Natural killer cell treated with Interleukin-12 subunit alpha and Interleukin-12 subunit beta and Interleukin-15 and Interleukin-18, amount 100 ng/mL, for 72 hours (primary cell): ENCODE results near the gene EIF5A. TPM values are rescaled to one million over a fixed set of nuclear protein-coding genes. Genes with fewer than 3 reads are reported as not detected.
"Not testable (repeated sequence)": the region's sequence is repeated elsewhere in the genome, so short reads cannot be mapped to it uniquely, and the experiment has no call there.

Experiments
- ATAC-seq, 2 donors: fragments of 150-1000 bp; cut with Tn5 transposase in 1 of 2; sonication (Bioruptor Pico), chemical (Tn5 transposase) in 1 of 2; 2 replicates each; pipeline ENCODE4 v1.10.0; 2021
- DNase-seq: peaks from one replicate; pipeline ENCODE4 v3.0.0; 2022; ENCODE audit warnings: low spot score
- H3K27ac Mint-ChIP-seq, 2 donors: 1 replicate in 1 of 2; 2 replicates in 1 of 2; pipeline ENCODE4 v1.8.0; 2022; ENCODE audit warnings: mixed read lengths in 2 of 2, mild to moderate bottlenecking in 1 of 2, moderate library complexity in 1 of 2
- H3K27me3 Mint-ChIP-seq, 2 donors: 1 replicate in 1 of 2; 2 replicates in 1 of 2; pipeline ENCODE4 v1.8.0; 2022; ENCODE audit warnings: mixed read lengths in 2 of 2
- H3K36me3 Mint-ChIP-seq: one replicate; pipeline ENCODE4 v1.8.0; 2022; ENCODE audit warnings: mixed read lengths
- H3K4me1 Mint-ChIP-seq, 2 donors: 1 replicate in 1 of 2; 2 replicates in 1 of 2; pipeline ENCODE4 v1.8.0; 2022; ENCODE audit warnings: low read depth in 2 of 2, mixed read lengths in 2 of 2, mild to moderate bottlenecking in 1 of 2
- H3K4me3 Mint-ChIP-seq: one replicate; pipeline ENCODE4 v1.8.0; 2022; ENCODE audit warnings: mixed read lengths
- H3K9me3 Mint-ChIP-seq: 2 replicates; pipeline ENCODE4 v1.8.0; 2022; ENCODE audit warnings: mixed read lengths
- total RNA-seq, 2 donors: library from RNA; stranded (reverse); gene quantifications; one replicate each; pipeline ENCODE4 v1.2.3, GENCODE V29; 2022

The EIF5A gene
- total RNA-seq, 2 donors from 2014 or later, result 953 to 1,345 TPM

DNA sequence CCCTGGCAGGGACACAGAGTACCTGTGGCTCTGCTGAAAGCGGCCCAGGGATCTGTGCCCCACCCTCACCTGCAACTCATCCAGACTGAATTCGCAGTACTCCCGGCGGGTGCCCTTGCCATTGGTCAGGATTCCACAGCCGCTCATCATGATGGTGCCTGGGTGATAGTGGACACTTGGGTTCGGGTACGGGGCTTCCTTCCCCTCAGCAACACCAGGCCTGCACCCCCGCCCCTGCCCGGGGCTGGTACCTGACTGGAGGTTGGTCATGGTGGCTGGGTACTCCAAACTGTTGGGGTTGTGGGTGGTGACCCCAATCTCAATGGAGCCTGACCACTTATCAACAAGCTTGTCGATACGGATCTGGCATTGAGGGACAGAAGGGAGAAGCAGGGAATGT lies 18.8 kb downstream of the EIF5A start:
- DNase-seq (no peak), ATAC-seq (no peak)
- Mint-ChIP-seq H3K27ac (no peak overlapping the region), H3K4me3 (no peak overlapping the region), H3K4me1 (peaks cover 23 to 25% of the 10 kb centered on the region in 2 donors), H3K27me3 (no peaks in the 10 kb centered on the region), H3K9me3 (no peaks in the 10 kb centered on the region), H3K36me3 (no peaks in the 10 kb centered on the region)

DNA sequence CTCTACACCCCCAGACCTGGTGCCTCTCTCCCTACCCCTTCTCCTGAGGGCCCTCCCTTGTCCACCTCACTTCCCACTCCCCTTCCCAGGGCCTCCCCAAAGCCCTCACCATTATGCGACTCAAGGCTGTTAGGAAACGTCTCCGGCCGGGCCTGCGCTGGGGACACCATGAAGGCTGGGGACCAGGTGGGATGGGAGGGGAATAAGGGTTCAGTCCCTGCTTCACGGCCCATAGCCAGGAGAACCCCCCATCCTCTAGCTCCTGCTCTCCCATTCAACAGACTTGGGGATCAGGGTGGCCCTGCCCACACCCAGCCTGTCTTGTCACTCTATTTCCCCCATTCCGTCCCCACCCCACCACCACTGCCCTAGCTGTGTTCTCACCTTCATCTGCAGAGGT lies 19.6 kb downstream of the EIF5A start:
- no peaks in the 10 kb centered on the region for H3K9me3 Mint-ChIP-seq
- no peaks in the 10 kb centered on the region for H3K36me3 Mint-ChIP-seq
- peaks cover 22 to 23% of the 10 kb centered on the region in 2 donors for H3K4me1 Mint-ChIP-seq
- H3K27me3 Mint-ChIP-seq, result no peaks in the 10 kb centered on the region
- ATAC-seq (no peak), DNase-seq (no peak)
- no peak overlapping the region for H3K27ac Mint-ChIP-seq
- no peak overlapping the region for H3K4me3 Mint-ChIP-seq

DNA sequence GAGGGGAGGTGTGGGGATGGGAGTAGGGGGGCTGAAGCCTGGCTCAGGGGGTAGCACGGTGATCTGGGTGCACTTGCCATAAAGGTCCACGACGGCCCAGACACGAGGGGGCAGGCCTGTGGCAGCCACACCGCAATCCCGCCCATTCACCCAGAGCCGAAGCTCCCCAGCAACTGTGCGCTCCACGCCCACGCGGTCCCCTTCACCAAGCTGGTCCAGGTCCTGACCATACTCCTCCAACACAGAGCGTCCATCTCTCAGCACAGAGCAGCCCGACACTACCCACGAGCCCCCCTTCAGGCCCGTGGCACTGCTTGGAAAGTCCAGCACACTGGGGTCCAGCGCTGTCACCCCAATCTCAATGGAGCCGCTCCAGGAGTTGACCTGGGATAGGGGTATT lies 20.1 kb downstream of the EIF5A start:
- no peaks in the 10 kb centered on the region for H3K9me3 Mint-ChIP-seq
- no peaks in the 10 kb centered on the region for H3K27me3 Mint-ChIP-seq
- peak overlapping the region; percentile 95 to 98 for H3K27ac Mint-ChIP-seq
- H3K4me3 Mint-ChIP-seq, result peak overlapping the region; percentile 96
- ATAC-seq (no peak), DNase-seq (no peak)
- no peaks in the 10 kb centered on the region for H3K36me3 Mint-ChIP-seq
- H3K4me1 Mint-ChIP-seq, result peaks cover 24 to 26% of the 10 kb centered on the region in 2 donors

DNA sequence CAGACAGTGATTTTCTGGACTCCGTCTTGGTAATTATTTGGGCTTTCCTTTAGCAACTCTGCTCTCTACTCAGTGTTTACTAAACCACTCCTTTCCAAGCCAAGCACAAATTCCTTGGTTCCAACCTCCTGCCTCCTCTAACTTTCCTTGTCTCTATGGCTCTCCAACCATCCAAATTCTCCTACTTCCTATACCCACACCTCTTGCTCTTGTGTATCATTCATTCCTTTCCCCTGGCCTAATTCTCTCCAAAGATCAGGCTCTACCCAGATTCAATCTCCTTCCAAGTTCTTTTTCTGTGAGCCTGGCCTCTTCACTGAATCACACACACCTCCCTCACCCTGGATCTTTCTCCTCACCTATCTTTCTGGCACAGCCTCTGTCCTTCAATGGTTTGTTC lies 20.6 kb downstream of the EIF5A start:
- no peak for ATAC-seq
- Mint-ChIP-seq H3K36me3 (no peaks in the 10 kb centered on the region), H3K27ac (peak overlapping the region; percentile 95 to 98), H3K27me3 (no peaks in the 10 kb centered on the region), H3K4me1 (peaks cover 27 to 29% of the 10 kb centered on the region in 2 donors), H3K9me3 (no peaks in the 10 kb centered on the region), H3K4me3 (peak overlapping the region; percentile 96)
- no peak for DNase-seq

DNA sequence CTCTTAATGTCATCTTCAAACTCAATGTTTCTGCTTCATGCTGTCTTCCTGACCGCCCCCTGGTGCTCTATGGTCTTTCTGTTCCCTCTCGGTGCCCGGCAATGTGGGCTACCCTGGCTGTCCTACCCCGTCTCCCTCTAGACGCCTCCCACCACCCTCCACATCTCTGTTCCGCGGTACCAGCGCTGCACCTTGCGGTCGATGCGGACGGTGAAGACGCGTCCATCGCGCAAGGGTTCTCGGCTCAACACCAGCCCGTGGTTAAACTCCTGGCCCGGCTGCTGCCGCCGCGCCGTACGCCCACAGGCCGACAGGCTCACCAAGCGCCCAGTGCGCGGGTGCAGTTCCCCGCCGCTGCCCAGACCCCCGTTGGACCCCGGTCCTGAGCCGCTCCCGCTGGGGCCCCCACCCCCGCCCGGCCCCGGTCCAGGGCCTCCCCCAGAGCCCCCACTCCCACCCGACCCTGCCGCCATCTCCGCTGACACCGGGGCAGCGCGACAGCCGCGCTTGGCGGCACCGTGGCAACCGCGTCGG lies 21.5 kb downstream of the EIF5A start, which contains the start of gene NEURL4:
Gene NEURL4, minus strand, starts transcription at position 496 of the 534 bp plus-strand sequence. Its CDS starts 23 bp downstream, at position 473.
- peaks cover 30 to 33% of the 10 kb centered on the region in 2 donors for H3K4me1 Mint-ChIP-seq
- no peaks in the 10 kb centered on the region for H3K27me3 Mint-ChIP-seq
- no peaks in the 10 kb centered on the region for H3K36me3 Mint-ChIP-seq
- peak within 1 kb of the TSS; percentile 96 for H3K4me3 Mint-ChIP-seq
- no peaks in the 10 kb centered on the region for H3K9me3 Mint-ChIP-seq
- DNase-seq (no peak), ATAC-seq (peak in 1 of 2 donors; percentile 28)
- peak within 1 kb of the TSS; percentile 95 to 98 for H3K27ac Mint-ChIP-seq

DNA sequence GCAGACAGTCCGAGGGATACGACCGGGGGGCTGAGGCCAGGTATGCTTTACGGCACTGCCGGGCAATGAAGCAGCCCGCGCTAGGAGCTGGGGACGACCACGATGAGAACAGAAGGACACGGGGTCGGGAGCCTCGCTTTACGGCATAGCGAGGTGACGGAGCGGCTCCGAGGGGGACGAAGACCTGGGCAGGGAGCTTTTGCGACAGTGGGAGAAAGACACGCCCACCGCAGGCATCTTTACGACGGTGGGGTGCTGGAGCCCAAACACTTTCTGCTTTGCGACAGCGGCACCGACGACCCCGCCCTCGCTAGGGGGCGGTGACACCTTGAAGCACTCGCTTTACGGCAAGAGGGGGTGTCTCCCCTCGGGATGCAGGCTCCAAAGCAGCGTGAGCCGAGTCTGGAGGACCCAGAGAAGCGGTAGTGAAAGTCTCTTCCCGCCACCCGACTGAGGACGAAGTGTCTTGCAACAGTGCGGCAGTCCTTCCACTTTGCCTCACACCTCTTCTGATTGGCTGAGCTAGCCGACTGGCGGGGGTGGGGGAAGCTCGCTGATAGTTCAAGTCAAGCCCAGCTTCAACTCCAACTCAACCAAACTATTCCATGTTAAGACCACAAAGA lies 22.1 kb downstream of the EIF5A start:
- H3K27ac Mint-ChIP-seq, result peak overlapping the region; percentile 95 to 98
- ATAC-seq (peak; percentile 83 to 84), DNase-seq (peak; percentile 99)
- H3K9me3 Mint-ChIP-seq, result no peaks in the 10 kb centered on the region
- peaks cover 30 to 33% of the 10 kb centered on the region in 2 donors for H3K4me1 Mint-ChIP-seq
- H3K4me3 Mint-ChIP-seq, result peak overlapping the region; percentile 96
- H3K27me3 Mint-ChIP-seq, result no peaks in the 10 kb centered on the region
- H3K36me3 Mint-ChIP-seq, result no peaks in the 10 kb centered on the region

DNA sequence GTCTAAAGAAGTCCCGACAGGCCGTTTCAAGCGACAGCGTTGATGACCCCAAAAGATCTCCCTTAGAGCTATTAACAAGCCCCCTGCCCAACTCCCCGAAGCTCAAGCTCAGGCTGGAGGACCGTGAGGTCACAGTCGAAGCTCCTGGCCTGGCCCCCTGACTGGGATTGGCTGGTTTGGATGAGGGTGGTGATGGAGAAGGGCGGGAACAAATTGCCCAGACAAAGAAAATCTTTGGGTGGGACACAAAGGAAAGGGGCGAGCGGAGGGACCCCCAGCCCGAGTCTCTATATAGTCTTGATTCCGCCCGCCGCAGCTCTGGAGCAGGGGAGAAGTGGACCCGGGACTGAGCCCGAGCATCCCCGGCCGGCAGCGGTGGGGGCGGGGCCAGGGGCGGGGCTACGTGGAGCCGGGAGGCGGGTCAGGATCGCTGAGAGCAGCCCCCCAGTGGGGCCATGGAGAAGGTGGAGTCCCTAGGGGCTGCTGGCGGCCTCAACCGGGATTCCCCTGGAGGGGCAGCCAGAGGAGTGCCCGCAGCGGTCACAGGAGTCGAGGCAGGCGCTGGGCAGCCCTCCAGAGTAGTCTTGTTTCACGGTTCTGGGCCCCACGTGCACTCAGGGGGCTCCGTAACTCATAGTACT lies 22.7 kb downstream of the EIF5A start:
- Mint-ChIP-seq H3K9me3 (no peaks in the 10 kb centered on the region), H3K36me3 (no peaks in the 10 kb centered on the region), H3K4me1 (peaks cover 31 to 33% of the 10 kb centered on the region in 2 donors), H3K27me3 (no peaks in the 10 kb centered on the region), H3K4me3 (peak overlapping the region; percentile 96), H3K27ac (peak overlapping the region; percentile 95 to 98)
- DNase-seq (peak; percentile 89), ATAC-seq (peak; percentile 75 to 81)

DNA sequence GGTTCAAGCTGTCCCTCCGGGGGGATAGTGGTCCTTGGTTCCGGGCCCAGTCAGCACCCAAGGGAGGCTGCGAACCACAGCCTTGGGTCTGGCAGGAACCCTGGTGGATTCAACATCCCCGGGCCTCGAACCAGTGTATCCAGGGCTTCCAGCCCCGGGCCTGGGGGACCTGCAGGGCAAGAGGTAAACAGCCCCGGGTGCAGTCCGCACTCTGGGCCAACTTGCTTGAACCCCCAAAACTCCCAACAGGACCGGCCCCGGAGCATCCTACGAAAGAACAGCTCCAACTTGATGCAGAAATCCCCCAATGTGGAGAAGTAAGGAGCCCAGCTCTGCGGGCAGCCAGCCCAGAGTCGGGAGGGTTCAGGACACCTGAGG lies 23.2 kb downstream of the EIF5A start:
- peak overlapping the region; percentile 95 to 98 for H3K27ac Mint-ChIP-seq
- no peaks in the 10 kb centered on the region for H3K27me3 Mint-ChIP-seq
- H3K4me3 Mint-ChIP-seq, result peak overlapping the region; percentile 96
- H3K4me1 Mint-ChIP-seq, result peaks cover 36 to 38% of the 10 kb centered on the region in 2 donors
- no peaks in the 10 kb centered on the region for H3K36me3 Mint-ChIP-seq
- no peak for ATAC-seq
- DNase-seq, result no peak
- H3K9me3 Mint-ChIP-seq, result no peaks in the 10 kb centered on the region

DNA sequence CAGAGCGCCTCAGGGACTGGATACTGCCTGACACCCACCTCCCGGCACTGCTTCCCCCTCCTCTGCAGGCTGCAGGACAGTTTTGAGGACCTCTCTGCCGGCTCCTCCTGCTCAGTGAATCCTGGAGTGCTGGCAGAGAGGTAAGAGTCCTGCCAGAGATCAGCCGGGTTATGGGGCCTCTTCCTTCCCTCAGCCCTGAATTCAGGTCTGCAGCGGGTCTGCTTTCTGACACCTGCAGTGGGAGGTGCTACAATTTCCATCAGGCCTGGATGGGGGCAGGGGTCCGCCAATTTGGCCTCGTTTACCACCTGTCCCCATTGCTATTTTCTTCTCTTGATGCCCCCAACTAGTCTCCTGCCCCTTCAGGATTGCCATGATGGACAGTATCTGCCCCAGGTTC lies 24.7 kb downstream of the EIF5A start:
- no peaks in the 10 kb centered on the region for H3K9me3 Mint-ChIP-seq
- no peaks in the 10 kb centered on the region for H3K27me3 Mint-ChIP-seq
- no peak for ATAC-seq
- H3K27ac Mint-ChIP-seq, result peak overlapping the region; percentile 42 to 59
- no peak for DNase-seq
- H3K4me3 Mint-ChIP-seq, result peak overlapping the region; percentile 31
- H3K36me3 Mint-ChIP-seq, result no peaks in the 10 kb centered on the region
- peaks cover 40 to 49% of the 10 kb centered on the region in 2 donors for H3K4me1 Mint-ChIP-seq

DNA sequence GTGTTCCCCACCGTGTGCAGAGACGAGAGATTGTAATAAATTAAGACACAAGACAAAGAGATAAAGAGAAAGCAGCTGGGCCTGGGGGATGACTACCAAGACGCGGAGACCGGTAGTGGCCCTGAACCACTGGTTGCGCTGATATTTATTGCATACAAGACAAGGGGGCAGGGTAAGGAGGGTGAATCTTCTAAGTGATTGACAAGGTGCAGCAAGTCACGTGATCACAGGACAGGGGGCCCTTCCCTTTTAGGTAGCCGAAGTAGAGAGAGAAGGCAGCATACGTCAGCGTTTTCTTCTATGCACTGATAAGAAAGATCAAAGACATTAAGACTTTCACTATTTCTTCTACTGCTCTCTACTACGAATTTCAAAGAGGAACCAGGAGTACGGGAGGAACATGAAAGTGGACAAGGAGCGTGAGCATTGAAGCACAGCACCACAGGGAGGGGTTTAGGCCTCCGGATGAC lies 25.2 kb downstream of the EIF5A start:
- H3K4me3 Mint-ChIP-seq, result peak overlapping the region; percentile 31
- H3K4me1 Mint-ChIP-seq, result peaks cover 44 to 54% of the 10 kb centered on the region in 2 donors
- not testable (repeated sequence) for H3K27me3 Mint-ChIP-seq

DNA sequence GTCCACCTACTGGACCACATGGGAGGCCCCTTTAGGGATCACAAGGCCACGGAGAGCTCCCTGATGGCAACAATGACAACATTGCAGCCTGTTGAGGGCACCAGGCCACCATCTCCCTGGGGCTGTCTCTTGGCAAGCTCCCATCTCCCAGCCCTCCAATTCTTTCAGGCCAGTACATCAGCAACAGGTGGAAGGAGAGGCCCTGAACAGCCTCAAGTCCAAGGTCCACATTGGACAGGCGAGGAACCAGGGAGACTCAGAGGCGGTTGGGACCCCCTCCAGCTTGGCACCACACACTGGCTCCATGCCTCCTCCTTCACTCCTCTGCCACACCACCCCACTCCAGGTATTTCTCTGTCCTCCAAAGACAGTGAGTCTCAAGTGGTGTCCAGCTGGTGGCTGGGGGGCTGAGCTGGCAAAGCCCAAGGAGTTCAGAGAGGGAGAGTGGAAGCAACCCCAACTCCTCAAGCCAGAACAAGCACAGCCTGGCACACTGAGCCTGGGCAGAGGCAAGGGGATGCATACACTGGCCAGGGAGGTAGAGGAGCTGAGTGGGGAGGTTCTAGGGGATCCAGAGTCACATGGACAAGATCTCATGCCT lies 27.6 kb downstream of the EIF5A start:
- ATAC-seq, result no peak
- Mint-ChIP-seq H3K4me1 (peaks cover 38 to 45% of the 10 kb centered on the region in 2 donors), H3K27ac (peak overlapping the region; percentile 89 to 93), H3K36me3 (peaks cover 7% of the 10 kb centered on the region), H3K4me3 (peak overlapping the region; percentile 97), H3K27me3 (no peaks in the 10 kb centered on the region), H3K9me3 (no peaks in the 10 kb centered on the region)
- DNase-seq, result no peak

More for the DNA sequence above, 25.2 kb downstream of the EIF5A start:
- ATAC-seq, DNase-seq, H3K36me3 Mint-ChIP-seq, H3K9me3 Mint-ChIP-seq: not testable (repeated sequence)
- H3K27ac Mint-ChIP-seq, result peak overlapping the region; percentile 42 to 59

DNA sequence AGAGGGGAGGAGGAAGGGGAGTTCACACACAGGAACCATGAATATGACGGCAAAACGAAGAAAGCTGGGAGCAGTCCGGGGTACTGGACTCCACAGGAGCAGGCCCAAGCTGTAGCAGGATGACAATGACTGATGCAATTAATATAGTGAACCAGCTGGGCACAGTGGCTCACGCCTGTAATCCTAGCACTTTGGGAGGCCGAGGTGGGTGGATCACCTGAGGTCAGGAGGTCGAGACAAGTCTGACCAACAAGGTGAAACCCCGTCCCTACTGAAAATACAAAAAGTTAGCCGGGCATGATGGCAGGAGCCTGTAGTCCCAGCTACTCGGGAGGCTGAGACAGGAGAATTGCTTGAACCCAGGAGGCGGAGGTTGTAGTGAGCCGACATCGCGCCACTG lies 28.3 kb downstream of the EIF5A start:
- peaks cover 39 to 45% of the 10 kb centered on the region in 2 donors for H3K4me1 Mint-ChIP-seq
- not testable (repeated sequence) for ATAC-seq, H3K9me3 Mint-ChIP-seq, DNase-seq, H3K36me3 Mint-ChIP-seq, H3K27me3 Mint-ChIP-seq
- peak overlapping the region; percentile 97 for H3K4me3 Mint-ChIP-seq
- H3K27ac Mint-ChIP-seq, result peak overlapping the region; percentile 89 to 93

DNA sequence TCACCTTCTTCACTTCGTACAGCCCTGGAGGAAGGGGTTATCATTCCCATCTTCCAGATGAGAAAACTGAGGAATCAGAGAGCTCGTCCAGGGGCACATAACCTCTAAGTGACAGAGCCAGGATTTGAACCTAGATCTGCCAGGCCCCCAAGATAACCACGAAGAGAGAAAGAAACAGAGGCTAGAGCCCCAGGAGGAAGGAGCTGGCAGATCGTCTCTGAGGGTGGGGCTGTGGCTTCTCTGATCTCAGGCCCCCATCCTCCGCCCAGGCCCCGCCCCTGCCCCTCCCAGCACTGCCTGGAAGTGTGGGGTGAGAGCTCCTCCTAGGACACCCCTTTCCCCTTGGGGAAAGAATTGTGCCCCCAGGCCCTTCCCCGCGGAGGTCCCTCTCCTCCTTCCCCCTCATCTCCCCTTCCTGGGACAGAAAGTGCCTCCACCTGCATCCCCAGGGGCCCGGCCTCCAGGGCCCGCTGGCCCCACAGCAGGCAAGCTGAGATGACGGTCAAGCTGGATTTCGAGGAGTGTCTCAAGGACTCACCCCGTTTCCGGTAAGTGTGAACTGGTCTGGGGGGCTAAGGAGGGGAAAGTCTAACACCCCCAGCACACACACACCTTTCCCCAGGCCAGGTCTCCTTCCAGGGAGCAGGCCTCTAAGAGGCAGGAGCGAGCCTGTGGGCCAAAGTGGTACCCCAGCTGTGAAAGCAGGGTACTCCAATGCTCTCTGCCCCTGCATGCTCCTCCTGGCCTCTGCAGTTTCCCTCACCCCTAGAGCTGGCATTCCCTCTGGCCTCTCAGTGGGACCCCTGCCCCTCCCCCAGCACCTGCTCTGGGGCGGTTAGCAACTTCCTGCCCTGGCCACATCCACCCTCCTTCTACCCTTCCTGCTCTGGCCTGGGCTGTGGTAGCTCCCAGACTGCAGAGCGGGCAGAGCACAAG lies 29.1 kb downstream of the EIF5A start, which contains the start of gene ACAP1:
Gene ACAP1, plus strand, starts transcription at position 290 of the 936 bp plus-strand sequence. Its CDS starts 206 bp downstream, at position 496.
- DNase-seq (peak; percentile 85), ATAC-seq (peak; percentile 96)
- Mint-ChIP-seq H3K9me3 (no peaks in the 10 kb centered on the region), H3K4me3 (peak within 1 kb of the TSS; percentile 97), H3K36me3 (peaks cover 10% of the 10 kb centered on the region), H3K4me1 (peaks cover 42 to 45% of the 10 kb centered on the region in 2 donors), H3K27ac (peak within 1 kb of the TSS; percentile 89 to 93), H3K27me3 (no peaks in the 10 kb centered on the region)
